ENCODE data around the gene HTR6.

Gene HTR6

GRCh38 chr1:19728413-19729145 is 63.9 kb downstream of the HTR6 start:
- FAIRE-seq = no peak
- DNase-seq (ENCODE audit: insufficient read length, low spot score) = no peak
- TF ChIP-seq POLR2A (IDR thresholded peaks at IDR 0.05; ENCODE audit: low read depth, low read length) (no peak), PAX5 (IDR thresholded peaks at IDR 0.05; ENCODE audit: insufficient read depth, low read length, severe bottlenecking) (no peak), TAF1 (IDR thresholded peaks at IDR 0.05; ENCODE audit: low read depth, low read length) (no peak), POLR2AphosphoS5 (IDR thresholded peaks at IDR 0.05; ENCODE audit: low read depth, low read length) (no peak), POU2F2 (IDR thresholded peaks at IDR 0.05; ENCODE audit: low read depth, low read length) (no peak), SPI1 (IDR thresholded peaks at IDR 0.05; ENCODE audit: low read depth, low read length) (no peak)

DNA sequence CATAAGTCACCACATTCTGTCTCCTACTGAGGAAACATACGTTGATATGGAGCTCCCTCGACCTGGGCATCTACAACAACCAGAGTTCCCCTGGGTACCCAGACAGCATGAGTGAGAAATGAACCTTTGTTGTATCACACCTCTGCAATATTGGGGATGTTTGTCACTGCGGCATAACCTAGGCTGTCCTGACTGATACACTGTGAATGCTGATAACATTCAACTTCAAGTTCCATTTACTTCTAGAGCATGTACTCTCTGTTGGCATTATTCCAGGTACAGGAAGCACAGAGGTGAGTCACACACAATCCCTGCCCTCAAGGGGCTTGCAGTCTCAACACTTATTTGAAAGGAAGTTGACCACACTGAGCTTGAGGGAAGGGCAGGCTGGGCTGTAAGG is 65.6 kb downstream of the HTR6 start:
- no peak for DNase-seq (ENCODE audit: insufficient read length, low spot score)
- TF ChIP-seq TAF1 (IDR thresholded peaks at IDR 0.05; ENCODE audit: low read depth, low read length) (no peak), PAX5 (IDR thresholded peaks at IDR 0.05; ENCODE audit: insufficient read depth, low read length, severe bottlenecking) (no peak), SPI1 (IDR thresholded peaks at IDR 0.05; ENCODE audit: low read depth, low read length) (no peak), POU2F2 (IDR thresholded peaks at IDR 0.05; ENCODE audit: low read depth, low read length) (no peak), POLR2AphosphoS5 (IDR thresholded peaks at IDR 0.05; ENCODE audit: low read depth, low read length) (no peak), POLR2A (IDR thresholded peaks at IDR 0.05; ENCODE audit: low read depth, low read length) (no peak)
- peak; percentile 57 for FAIRE-seq

Measured in GM12891 (cell line).